GM13977 (cell line): Measurements from ENCODE around the gene UFSP1.

Experiments used
- DNase-seq: peaks from one replicate; pipeline ENCODE4 v3.0.0; 2012; ENCODE audit warnings: low spot score
- in situ Hi-C: fragments of 300-500 bp; cut with MboI; formaldehyde crosslinking; loops from one replicate; pipeline ENCODE4 v1.12.0; 2022; ENCODE audit warnings: low sequenced_read_pairs, low pct_unique_long_range_greater_than_20kb, mixed read lengths, inconsistent platforms; ENCODE audit not compliant: unreplicated experiment
- TF ChIP-seq, protein P1 (sequence below): IDR thresholded peaks from 2 replicates; pipeline ENCODE4 v1.5.1; 2012; ENCODE audit warnings: mild to moderate bottlenecking, control low read depth; ENCODE audit not compliant: insufficient read depth; ENCODE audit errors: extremely low read depth, missing control alignments

UFSP1 gene

DNA sequence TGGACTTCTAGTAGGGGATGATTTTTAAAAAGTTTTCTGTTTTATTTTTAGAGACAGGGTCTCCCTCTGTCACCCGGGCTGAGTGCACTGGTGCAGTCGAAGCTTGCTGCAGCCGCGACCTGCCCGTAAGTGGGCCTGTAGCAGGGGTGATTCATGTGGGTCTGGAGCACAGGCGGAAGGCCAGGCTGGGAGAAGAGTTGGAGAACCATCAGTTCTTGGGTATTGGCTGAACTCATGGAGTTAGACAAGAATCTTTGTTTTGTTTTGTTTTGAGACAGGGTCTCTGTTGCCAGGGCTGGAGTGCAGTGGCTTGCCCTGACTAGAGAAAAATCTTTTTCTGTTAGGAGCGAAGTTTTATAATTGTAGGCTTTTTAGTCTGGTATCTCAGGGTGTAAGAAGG, 8.9 kb downstream of the UFSP1 start:
- in situ Hi-C loops = no loop called here

DNA sequence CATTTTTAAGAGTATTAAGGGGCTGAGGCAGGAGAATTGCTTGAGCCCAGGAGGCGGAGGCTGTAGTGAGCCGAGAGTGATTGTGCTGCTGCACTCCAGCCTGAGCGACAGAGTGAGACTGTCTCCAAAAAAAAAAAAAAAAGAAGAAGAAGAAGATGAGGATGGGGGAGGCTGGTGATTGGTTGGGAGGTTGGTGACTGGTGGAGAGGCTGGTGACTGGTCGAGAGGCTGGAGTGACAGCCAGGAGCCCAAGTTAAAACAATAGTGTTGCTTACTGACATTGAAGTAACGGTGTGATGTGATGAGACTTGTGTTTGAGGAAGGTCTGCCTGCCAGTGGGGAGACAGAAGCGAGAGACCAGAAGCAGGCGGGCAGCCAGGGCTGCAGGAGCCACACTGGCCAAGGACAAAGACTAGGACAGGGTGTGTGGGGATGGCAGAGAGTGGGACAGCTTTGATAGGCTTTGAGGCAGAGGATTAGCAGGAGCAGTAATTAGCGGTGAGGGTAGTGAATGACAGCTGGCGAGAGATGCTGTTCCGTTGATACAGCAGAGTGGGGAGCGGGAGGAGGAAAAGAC, 9.7 kb downstream of the UFSP1 start:
- no peak for DNase-seq
- in situ Hi-C loops = no loop called here
- TF ChIP-seq, protein P1, sequence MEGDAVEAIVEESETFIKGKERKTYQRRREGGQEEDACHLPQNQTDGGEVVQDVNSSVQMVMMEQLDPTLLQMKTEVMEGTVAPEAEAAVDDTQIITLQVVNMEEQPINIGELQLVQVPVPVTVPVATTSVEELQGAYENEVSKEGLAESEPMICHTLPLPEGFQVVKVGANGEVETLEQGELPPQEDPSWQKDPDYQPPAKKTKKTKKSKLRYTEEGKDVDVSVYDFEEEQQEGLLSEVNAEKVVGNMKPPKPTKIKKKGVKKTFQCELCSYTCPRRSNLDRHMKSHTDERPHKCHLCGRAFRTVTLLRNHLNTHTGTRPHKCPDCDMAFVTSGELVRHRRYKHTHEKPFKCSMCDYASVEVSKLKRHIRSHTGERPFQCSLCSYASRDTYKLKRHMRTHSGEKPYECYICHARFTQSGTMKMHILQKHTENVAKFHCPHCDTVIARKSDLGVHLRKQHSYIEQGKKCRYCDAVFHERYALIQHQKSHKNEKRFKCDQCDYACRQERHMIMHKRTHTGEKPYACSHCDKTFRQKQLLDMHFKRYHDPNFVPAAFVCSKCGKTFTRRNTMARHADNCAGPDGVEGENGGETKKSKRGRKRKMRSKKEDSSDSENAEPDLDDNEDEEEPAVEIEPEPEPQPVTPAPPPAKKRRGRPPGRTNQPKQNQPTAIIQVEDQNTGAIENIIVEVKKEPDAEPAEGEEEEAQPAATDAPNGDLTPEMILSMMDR = no peak

More for the DNA sequence above, 8.9 kb downstream of the UFSP1 start:
- no peak for DNase-seq
- TF ChIP-seq, protein P1 = no peak

DNA sequence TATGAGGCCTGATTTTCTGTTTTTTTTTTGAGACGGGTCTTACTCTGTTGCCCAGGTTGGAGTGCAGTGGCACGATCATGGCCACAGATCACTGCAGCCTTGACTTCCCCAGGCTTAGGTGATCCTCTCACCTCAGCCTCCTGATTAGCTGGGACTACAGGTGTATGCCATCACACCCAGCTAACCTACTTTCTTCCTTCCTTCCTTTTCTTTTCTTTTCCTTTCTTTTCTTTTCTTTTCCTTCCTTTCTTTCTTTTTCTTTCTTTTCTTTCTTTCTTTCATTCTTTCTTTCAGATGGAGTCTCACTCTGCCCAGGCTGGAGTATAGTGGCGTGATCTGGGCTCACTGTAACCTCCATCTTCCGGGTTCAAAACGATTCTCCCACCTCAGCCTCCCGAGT, 10.8 kb downstream of the UFSP1 start:
- no peak for DNase-seq
- TF ChIP-seq, protein P1 = no peak
- in situ Hi-C loops = no loop called here

DNA sequence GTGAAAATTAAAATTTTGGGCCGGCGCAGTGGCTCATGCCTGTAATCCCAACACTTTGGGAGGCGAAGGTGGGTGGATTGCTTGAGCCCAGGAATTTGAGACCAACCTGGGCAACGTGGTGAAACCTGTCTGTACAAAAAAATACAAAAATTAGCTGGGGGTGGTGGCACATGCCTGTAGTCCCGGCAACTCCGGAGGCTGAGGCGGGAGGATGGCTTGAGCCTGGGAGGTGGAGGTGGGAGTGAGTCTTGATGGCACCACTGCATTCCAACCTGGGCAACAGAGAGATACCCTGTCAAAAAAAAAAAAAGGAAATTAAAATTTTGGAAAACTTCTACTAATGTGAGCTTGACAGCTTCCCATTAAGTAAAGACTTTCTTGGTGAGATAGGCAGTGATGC, 11.5 kb downstream of the UFSP1 start:
- in situ Hi-C loops = no loop called here
- DNase-seq = no peak
- TF ChIP-seq, protein P1 = no peak

DNA sequence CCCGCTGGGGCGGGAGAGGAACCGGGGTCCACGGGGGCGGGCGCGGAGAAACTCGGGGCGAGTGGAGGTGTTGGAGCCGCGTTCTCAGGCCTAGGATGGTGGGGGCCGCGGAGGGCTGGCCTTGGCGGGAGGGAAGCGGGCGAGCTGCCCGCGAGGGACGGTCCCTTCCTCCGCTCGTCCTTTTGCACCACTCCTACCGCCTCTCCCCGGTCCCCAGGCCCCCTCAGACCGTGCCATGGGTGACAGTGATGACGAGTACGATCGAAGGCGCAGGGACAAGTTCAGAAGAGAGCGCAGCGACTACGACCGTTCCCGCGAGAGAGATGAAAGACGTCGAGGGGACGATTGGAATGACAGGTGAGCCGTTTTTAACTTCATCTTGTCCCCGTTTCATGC, 14.2 kb downstream of the UFSP1 start:
- in situ Hi-C loops = no loop called here
- TF ChIP-seq, protein P1 = no peak
- DNase-seq = peak; percentile 64

DNA sequence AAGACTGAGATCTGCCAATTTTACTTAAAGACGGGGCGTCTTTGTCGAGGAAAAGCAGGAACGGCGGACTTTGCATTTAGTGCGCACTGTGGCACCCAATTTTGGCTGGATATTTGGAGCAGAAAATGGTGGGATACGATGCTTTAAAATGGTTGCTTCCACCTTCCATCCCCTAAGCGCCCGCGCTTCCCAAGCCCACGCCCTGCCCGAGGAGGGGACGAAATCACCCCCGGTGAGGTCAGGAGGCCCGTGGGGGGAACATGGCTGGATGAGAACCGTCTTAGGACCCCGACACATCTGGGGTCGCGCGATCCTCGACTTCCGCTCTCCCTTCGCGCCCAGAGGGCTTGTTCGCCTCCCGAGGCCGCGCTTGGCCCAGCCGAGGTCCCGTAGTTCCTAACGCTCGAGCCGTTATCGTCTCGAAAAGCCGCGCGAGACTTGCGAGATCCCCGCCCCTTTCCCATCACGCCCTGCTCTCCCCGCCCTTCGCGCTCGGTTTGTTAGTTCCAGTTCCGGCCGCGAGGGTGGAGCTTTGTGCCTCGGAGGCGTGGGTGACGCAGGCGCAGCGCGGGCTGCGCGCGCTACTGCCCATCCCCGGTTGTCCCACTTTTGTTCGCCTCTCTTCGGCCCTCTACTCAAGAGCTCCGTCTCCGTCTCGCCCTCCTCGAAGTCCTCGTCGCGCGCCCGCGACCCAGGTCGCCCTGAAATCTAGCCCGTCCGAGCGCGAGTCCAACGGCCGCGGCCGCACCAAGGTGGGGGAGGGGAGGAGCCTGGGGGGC, 14.7 kb downstream of the UFSP1 start, which contains the start of gene SRRT:
Gene SRRT, plus strand, starts transcription at position 527 of the 779 bp plus-strand sequence. CDS start 488 bp downstream, outside the sequence.
- TF ChIP-seq, protein P1 = no peak
- DNase-seq = peak; percentile 99
- in situ Hi-C loops = no loop called here
